ENCODE results near the gene SCN4B.
A peak's percentile ranks its signal among the peaks of the same experiment; 100 is the strongest.

Gene SCN4B

DNA sequence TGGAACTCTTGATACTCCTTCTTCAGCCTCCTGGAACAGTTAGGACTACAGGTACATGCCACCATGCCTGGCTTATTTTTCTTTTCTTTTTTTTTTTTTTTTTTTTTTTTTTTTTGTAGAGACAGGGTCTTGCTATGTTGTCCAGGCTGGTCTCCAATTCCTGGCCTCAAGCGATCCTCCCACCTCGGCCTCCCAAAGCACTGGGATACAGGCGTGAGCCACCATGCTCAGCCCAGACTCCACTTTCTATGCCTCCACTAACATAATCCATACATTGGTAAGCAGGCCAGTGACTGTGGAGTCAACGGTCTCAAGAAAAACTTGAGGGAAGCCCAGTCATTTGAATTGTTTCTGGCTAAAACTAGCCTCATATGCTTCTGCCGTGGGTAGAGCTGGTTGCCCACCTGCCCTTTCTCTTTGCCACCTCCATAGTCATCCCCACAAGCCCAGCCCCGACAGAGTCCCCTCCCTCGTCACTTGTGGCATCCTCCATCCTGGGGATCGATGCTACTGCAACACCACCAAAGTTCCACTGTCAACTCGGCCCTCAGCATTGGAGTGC is 21.5 kb upstream of the SCN4B start:
- DNase-seq (ENCODE audit: low spot score), result no peak

DNA sequence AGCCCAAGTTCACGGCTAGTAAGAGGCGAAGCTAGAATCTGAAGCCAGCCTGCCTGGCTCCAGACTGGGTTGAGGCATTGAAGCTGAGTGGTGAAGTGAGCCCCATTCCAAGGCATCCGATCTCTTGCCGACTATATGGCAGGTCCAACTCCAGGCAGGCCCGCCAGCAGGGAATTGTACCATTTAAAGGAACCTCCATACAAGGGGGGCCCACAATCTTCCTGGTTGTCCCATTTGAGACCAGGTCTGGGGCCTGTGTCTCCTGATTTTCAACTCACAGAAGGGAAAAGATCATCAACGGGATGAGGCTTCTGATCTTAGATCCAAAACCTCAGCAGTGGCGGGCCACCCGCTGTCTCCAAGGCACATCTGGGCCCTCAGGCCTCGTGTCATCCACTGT is 19.7 kb upstream of the SCN4B start:
- no peak for DNase-seq (ENCODE audit: low spot score)

DNA sequence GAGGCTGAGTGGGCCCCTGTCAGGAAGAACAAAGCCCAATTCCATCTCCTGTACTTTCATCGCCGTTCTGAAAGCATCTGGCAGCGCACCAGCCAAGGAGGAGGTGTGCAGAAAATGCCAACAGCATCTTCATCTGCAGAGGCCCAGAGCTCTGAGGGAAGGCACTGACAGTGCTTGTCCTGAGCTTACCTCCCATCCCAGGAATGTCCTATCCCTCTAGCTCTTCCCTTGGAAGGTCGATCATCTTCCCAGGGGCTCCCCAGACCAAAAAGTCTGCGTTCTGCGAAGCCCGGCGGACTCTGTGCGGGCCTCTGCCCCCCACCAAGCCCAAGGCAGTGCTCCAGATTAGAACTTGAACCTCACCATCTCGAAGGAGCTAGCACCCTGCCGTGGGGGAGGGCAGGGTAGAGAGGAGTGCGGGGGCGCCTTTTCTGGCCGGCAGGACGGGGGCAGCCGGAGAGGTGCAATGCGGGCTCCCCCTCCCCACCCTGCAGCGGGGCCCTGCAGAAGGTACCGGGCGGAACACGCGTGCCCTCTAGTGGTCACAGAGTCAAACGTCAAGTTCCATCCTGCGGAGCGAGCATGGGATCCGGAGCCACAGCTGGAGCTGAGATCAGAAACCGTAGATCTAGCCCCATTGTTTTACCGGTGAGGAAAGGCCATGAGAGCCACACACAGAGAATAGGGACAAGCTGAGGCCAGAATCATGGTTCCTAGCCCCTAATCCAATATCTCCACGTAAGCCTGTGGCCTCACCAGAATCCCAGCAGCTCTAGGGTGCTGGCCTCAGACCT is 18.8 kb upstream of the SCN4B start:
- peak; percentile 56 for DNase-seq (ENCODE audit: low spot score)

DNA sequence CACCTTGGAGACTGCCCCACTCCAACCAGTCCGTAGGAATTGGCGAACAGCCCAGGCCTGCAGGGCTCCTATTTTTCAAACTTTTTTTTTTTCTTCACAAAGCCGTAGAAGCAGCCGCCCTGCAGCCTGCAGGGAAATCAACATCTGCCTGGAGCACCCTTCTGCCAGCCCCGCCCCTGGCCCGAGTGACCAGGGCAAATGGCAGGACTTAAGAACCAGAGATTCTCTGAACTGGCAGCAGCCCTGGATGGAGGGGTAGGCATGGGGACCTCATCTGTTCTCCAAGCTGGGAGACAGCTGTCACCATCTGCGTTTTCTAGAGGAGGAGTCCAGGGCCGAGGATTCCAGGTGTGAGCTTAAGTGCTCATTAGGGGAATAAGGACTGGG is 18.3 kb upstream of the SCN4B start:
- DNase-seq (ENCODE audit: low spot score), result no peak

DNA sequence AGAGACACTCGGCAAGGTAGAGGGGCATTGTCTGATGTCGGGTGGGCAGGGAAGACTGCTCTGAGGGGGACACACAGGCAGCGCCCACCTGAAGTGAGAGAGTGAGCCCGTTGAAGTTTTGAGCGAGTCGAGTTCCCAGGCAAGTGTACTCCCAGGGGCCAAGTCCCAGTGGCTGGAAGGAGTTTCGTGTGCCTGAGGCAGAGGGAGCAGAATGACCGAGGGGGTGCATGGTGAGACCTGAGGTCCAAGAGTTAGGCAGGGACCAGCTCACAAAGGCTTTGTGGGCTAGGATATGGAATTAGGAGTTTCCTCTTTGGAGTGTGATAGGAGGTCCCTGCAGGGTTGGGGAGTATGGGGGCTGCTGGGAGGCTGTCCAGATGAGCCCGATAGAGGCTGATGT is 17.6 kb upstream of the SCN4B start:
- DNase-seq (ENCODE audit: low spot score), result no peak

DNA sequence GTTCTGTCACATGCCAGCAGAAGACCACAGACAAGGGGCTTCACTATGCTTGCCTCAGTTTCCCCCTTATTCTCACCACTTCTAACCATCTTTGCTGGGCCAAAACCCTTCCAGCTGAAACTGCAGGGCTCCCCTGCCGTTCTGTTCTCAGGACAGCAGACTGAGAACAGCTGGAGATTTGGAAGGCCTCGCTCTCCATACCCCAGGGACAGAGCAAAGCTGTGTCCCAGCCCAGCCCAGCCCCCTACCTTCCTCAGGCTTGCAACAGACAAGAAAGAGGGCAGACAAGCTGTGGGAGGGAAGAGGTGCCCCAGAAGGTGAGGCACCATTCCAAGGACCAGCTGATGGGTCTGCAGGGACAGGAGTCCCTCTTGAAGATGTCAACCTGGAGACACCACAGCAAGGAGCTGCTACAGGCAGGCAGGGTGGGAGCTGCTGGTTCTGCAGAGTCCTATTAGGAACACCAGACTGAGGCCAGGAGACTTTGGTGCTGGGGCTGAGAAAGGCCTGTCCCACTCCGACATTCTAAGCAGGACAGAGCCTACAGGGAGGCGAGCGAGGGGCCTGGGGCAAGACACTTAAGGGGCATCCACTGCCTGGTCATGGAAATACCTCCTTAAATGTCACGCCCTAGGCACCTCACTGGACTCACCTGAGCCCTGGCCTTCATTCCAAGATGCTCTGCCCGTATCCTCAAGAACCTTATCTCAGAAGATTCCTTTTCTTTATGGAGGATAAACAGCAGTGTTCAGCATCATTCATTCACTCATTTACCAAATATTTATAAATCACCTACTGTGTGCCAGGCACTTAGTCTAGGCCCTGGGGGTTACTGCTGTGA is 16.9 kb upstream of the SCN4B start:
- no peak for DNase-seq (ENCODE audit: low spot score)

DNA sequence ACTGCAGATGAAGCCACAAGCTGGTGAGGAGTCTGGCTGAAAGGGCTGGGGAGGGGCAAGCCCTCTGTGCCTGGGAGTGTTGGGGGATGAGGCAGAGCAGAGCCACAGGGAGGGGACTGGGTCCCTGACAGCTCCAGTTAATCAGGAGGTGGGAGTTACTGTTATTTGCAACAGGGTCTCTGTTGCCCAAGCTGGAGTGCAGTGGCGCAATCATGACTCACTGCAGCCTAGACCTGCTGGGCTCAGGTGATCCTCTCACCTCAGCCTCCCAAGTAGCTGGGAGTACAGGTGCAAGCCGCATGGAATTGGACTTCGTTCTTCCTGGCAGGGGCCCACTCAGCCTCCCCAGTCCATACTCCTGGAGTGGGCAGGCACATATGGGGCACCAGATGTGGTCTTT is 16.1 kb upstream of the SCN4B start:
- no peak for DNase-seq (ENCODE audit: low spot score)

DNA sequence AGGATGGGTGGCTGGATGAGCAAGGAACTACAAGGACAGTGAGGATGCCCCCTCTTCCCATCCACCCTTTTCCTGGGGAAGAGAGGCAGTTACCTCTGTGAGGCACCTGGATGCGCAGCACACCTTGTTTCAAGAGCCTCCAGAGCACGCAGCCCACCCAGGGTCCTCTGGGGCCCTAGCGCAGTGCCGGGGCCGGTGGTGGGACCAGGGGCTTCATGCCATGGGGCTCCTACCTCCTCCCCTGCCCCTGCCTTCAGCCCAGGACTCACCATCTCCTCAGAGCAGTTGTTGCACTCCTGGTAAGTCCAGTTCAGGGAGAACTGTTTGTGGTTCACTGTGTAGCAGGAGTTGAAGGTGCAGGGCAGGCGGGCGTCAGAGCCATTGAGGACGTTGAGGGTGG is 15.7 kb upstream of the SCN4B start:
- no peak for DNase-seq (ENCODE audit: low spot score)

DNA sequence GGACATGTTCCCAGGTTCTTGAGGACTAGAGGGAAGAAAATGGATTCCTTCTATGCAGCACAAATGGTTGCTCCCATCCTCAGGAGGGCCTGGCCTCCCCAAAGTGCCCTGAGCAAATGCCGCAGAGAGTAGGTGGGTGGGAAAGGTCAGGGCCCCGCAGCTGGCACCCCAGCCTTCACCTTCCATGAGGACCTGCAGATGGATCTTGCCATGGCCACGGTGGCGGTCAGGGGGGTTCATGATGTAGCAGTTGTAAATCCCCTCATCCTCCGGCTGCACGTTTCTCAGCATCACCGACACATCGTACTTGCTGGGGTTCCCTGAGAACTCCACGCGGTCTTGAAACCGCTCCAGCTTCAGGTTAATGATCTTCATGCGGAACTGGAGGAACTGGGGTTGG is 15.3 kb upstream of the SCN4B start:
- DNase-seq (ENCODE audit: low spot score), result no peak

DNA sequence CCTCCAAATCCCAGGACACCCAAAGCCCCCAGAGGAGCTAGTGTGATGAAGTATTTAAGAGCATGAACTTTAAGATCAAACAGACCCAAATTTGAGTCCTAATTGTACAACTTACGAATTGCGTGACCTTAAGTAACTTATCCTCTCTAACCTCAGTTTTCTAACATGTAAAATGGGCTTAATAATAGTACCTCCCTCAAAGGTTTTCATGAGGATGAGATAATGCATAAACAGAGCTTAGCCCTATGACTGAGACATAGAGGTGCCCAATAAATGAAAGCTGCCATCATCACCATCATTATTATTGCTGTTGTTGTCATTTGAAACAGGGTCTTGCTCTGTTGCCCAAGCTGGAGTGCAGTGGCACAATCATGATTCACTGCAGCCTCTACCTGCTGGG is 14.6 kb upstream of the SCN4B start:
- no peak for DNase-seq (ENCODE audit: low spot score)

DNA sequence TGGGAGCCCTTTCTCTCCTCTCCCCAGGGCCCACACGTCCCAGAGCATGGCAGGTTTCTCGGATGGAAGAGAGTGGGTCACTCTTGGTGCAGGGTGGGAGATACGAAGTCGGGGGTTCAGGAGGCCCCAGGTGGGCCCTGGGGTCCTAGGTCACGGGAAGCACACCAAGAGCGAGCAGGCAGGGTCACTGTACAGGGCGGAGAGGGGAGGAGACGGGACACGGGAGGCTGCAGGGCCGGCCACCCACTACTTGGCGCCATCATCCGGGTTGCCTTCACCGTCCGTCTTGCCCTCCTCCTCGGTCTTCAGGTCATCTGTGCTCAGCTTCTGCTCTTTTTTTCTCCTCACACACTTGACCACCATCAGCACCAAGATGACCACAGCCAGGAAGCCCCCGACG is 14.0 kb upstream of the SCN4B start:
- no peak for DNase-seq (ENCODE audit: low spot score)

DNA sequence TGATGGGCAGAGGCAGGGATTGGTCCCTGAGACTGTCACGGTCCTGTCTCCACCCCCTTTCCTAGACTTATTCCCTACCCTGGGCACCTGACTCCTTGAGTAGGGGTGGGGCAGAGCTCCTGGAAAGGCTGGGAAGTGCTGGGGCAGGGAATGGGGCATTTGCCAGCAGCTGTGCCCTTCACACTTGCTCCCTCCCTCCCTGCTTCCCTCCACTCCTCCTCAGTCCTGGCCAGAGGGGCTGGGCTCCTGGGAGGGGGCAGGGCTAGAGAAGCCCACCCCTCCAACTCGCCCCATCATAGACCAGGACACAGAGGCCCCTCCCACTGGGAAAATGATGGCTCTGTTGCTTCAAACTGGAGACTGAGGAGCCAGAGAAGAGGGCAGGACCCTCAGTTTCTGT is 12.3 kb upstream of the SCN4B start:
- no peak for DNase-seq (ENCODE audit: low spot score)

DNA sequence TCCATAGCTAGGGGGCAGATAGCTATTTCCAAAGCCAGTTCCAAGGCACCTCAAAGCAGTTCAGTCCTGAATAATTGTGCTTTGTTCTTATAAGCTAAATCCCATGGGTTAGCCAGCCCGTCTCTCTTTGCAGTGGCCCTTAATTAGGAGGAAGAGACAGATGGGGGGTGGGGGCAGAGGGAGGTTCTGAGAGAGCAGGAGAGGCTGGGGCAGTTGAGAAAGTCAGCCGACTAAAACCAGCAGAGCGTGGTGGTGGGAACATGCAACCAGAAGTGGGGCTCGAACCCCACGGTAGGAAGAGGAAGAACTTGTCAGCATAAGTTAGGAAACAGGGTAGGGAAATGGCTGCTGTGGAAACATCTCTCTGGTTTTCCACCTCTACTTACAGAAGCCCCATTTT is 10.9 kb upstream of the SCN4B start:
- DNase-seq (ENCODE audit: low spot score), result no peak

DNA sequence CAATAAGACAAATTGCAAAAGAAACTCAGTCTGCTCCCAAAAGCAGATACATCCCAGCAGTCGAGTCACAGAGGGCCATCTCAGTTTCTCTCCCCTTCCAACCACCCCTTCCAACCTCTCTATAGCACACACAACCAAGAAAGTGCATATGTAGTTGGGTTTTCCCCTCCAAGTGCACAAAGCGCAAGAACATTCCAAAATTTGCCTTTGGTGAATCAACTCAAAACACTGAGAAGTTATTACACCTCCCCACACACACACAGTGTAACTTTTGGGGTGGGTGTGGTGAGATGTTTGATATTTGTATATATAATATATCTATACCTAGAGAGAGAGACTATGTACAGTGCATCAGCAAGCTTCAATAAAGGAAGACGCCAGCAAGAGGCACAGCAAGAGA is 10.2 kb upstream of the SCN4B start:
- DNase-seq (ENCODE audit: low spot score), result no peak

DNA sequence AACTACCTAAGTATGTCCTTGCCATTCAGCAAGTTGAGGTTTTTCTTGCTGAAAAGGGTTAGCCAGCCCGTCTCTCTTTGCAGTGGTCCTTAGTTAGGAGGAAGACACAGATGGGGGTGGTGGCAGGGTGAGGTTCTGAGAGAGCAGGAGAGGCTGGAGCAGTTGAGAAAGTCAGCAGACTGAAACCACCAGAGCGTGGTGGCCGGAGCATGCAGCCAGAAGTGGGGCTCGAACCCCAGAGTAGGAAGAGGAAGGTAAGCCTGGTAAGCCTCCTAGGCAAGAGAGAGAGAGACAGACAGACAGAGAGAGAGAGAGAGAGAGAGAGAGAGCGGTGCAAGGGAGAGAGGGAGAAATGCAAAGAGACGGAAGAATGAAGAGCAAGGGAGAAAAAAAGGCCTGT is 9.2 kb upstream of the SCN4B start:
- no peak for DNase-seq (ENCODE audit: low spot score)

DNA sequence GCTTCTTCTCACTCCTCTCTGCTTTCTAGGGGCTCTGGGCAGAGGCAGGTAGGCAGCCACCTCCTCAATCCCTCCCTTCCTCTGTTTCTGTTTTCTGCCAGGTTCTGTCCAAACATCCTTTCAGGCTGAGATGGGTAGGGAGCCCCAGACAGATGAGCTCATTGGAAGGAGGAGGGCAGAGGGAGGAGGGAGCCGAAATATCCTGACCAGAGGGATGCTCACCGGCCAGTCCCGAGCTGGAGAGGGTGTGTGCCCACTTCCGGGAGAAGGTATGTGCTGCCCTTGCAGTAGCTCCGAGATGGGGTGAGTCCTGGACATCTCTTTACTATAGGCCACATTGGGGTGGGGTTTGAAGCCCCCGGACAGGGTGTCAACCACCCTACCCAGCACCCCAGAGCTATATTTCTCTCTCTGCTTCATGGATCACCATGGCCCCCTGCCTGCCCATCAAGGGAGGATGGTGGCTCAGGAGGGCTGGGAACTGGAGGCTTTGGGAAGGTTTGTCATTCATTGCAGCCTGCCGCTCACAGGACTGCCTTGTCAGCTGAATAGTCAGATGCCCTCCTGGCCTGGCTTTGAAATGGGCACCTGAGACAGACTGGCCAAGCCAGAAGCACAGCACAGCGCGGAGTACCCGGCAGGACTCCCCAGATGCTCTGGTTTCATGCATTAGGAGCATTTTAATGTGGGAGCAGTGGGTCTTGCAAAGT is 4.7 kb upstream of the SCN4B start:
- no peak for DNase-seq (ENCODE audit: low spot score)

DNA sequence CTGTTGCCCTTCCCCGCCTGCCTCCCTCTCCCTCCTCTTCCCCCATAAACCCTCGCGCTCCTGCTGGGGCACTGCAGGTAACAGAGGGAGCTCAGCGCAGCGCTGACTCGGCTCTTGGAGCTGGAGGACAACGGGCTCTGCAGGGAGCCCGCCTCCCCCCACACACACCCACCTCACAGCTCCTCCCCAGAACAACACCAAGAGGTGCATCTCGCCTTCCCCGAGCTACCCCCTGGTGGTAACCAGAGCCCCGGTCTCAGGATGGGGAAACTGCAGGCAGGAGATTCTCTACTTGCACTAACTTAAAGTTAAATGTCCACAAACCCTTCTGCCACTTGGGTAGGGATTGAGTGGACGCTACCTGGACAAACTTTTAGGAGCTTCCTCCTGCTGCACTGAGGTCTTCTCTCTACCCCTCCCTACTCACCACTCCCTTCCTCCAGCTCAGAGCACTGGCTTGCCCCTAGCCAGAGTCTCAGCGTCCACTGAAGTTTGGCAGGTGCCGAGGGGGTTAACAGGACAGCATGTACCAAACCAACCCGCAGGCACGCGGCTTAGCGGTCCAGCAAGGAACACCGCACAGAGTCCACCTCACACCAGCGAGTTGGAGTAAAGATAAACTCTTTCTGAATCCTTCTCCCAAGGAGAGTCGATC is 4.0 kb upstream of the SCN4B start:
- DNase-seq (ENCODE audit: low spot score), result peak; percentile 9

DNA sequence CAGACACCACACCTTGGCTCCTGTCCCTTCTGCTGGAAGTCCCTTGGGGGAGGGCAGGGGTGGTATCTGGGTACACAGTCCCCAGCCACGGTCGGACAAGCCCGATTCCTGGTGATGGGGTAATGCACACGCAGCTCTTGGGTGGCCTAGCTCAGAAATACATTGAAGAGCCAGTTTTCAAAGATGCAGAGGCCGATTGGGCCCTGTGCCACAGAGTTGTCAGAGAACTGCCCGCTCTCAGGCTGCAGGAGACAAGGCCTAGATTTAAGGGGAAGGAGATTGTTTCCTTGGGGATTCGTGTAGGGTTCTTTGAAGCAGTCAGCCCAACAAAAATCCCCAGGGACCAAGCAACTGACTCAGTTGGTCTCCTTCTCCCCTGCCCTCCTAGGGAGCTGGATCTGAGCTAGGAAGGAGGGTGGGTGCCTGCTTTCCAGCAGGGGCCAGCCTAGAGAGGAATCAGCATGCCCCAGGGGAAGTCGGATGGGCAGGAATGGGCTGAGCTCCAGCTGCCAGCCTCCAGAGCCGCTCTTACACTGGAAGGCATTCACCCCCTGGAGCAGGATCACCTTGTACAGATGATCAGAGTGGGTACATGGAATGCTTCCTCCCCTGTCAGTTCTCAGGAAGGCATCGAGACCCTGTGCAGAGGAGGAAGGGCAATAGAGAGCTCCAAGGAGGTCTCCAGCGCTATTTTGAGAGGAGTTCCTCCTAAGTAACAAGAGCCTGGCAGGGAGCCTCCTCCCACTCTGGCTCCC is 3.3 kb upstream of the SCN4B start:
- DNase-seq (ENCODE audit: low spot score), result no peak

DNA sequence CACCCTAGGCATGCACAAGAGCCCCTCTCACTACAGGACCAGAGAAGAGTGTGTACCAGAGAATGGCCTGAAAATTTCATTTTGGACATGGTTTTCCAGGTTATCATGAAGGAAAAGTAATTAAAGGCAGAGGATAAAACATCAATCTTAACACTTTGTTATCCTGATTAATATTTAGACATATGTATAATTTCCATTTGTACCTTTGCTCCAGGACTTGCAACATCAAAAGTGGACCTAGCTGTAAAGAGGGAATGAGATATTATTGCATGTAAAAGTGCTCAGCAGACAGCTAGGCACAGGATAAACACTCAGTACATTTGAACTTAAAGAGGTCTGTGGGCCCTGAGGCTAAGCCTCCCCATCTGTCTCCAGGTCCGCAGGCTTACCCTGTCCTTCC is 2.0 kb upstream of the SCN4B start:
- DNase-seq (ENCODE audit: low spot score), result no peak

DNA sequence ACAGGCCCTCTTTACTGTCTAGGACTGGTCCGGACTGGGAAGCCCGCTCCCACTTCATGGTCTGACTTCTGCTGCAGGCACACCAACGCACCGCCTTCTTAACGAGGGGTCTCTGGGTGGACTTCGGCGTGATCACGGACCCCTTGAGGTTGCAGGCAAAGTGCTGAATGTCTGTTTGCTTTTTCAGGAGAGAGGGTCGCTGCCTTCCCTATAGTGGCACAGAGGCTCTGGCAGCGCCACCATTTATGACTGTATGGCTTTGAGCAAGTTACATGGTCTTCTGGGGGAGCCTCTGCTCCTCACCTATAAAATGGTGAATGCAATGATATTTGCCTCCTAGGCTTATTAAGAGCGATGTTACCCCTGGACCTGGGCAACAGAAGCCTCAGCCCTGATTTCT is 1.4 kb upstream of the SCN4B start:
- no peak for DNase-seq (ENCODE audit: low spot score)

DNA sequence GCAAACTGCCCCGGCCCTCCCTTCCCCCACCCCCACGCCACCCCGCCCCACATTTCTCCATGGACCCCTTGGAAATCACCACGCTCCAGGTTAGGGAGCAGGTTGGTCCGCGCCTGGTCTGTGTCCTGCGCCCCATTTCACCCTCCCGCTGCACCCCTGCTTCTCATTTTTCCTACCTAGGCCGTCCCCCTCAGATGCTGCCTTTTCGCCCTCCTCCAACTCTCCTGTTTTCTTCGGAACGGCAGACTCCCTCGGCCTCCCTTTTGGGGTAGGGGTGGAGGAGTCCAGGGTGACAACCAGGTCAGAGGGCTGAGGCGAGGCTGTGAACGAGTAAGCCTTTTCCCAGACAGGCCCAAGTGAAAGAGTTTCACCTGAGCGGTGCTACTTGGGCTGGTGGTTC is 893 bp upstream of the SCN4B start:
- no peak for DNase-seq (ENCODE audit: low spot score)
